MCF 10A (cell line): Measurements from ENCODE around the gene OR1S1. TPM values are rescaled to one million over a fixed set of nuclear protein-coding genes. Genes with fewer than 3 reads are reported as not detected.

Experiments used
- BruUV-seq: library from RNA; stranded (reverse); fragments of 400-500 nt; replicated peaks from 2 replicates; lab custom pipeline; 2021; lab: Mats Ljungman, UMichigan
- CTCF ChIA-PET: fragments of 300-600 bp; sonication (Branson Sonifier 250); formaldehyde crosslinking; extraction: SDS; loops from one replicate; lab custom pipeline; 2021; ENCODE audit warnings: antibody characterized with exemption, inconsistent platforms; lab: Yijun Ruan, JAX
- POLR2A ChIA-PET: fragments of 300-600, 350-650 bp; sonication (Branson Sonifier 250); formaldehyde crosslinking; extraction: SDS; loops from one replicate; lab custom pipeline; 2020; ENCODE audit warnings: antibody characterized with exemption, inconsistent platforms; lab: Yijun Ruan, JAX
- DNase-seq: peaks from one replicate; pipeline ENCODE4 v3.0.0-alpha.2; 2018; ENCODE audit not compliant: unreplicated experiment
- H3K27ac Mint-ChIP-seq: one replicate; pipeline ENCODE4 v1.8.0; 2022; ENCODE audit warnings: mild to moderate bottlenecking, low read depth, mixed read lengths; ENCODE audit not compliant: unreplicated experiment
- H3K27me3 Mint-ChIP-seq: one replicate; pipeline ENCODE4 v1.8.0; 2022; ENCODE audit warnings: mixed read lengths; ENCODE audit not compliant: insufficient read depth, unreplicated experiment
- H3K36me3 Mint-ChIP-seq: one replicate; pipeline ENCODE4 v1.8.0; 2022; ENCODE audit warnings: mild to moderate bottlenecking, moderate library complexity, mixed read lengths; ENCODE audit not compliant: insufficient read depth, unreplicated experiment
- H3K4me1 Mint-ChIP-seq: one replicate; pipeline ENCODE4 v1.8.0; 2022; ENCODE audit warnings: mixed read lengths; ENCODE audit not compliant: insufficient read depth, unreplicated experiment
- H3K4me3 Mint-ChIP-seq: one replicate; pipeline ENCODE4 v1.8.0; 2022; ENCODE audit warnings: mild to moderate bottlenecking, moderate library complexity, mixed read lengths; ENCODE audit not compliant: unreplicated experiment
- H3K9me3 Mint-ChIP-seq: one replicate; pipeline ENCODE4 v1.8.0; 2022; ENCODE audit warnings: mixed read lengths; ENCODE audit not compliant: unreplicated experiment
- intact Hi-C: fragments of 100-400 bp; cut with micrococcal nuclease; formaldehyde crosslinking; loops from 2 replicates; pipeline ENCODE4 v1.14.1; 2022
- total RNA-seq: library from RNA; stranded (reverse); gene quantifications from 2 replicates; pipeline ENCODE4 v1.2.3, GENCODE V29; 2022
- TF ChIP-seq, protein P1 (sequence below): fragments of 200-600 bp; IDR thresholded peaks from one replicate; pipeline ENCODE4 v1.8.0; 2022; ENCODE audit warnings: antibody characterized with exemption, mild to moderate bottlenecking; ENCODE audit not compliant: unreplicated experiment

The OR1S1 gene
- total RNA-seq, 1 experiment from 2014 or later: not detected

DNA sequence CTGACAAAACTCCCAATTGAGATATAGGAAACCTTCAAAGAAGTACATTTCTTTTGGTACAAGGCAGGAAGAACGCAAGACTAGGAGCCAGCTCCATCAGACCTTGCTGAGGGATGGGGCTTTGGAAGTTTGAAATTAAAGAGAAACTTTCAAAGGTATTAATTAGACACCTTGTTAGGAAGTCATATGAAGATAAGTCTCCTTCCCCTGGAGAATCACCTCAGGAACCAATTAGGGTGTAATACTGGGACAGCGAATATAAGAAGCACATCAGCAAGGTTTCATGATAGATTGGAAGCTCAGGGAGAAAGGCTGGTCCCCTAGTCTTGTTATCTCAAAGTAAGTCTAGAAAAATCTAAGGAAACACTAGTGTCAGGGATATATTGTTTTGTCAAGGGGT, 23.8 kb upstream of the OR1S1 start, which contains the start of gene OR9Q2:
Gene OR9Q2, plus strand, starts transcription at position 301 of the 400 bp plus-strand sequence. CDS start 1,421 bp downstream, outside the sequence.
- intact Hi-C loops: no loop called here
- CTCF ChIA-PET: interaction anchor here (0.8 kb wide), 1 partner anchor 17 kb away, joined by 3 read pairs; no protein-coding TSS in a partner anchor

GRCh38 chr11:58192229-58192628, 20.3 kb upstream of the OR1S1 start:
- Mint-ChIP-seq H3K27me3 (no peaks in the 10 kb centered on the region), H3K4me1 (no peaks in the 10 kb centered on the region), H3K9me3 (no peaks in the 10 kb centered on the region), H3K36me3 (no peaks in the 10 kb centered on the region), H3K4me3 (no peak overlapping the region), H3K27ac (no peak overlapping the region)
- DNase-seq: no peak
- BruUV-seq: no TSS peak
- intact Hi-C loops: no loop called here
- TF ChIP-seq, protein P1, sequence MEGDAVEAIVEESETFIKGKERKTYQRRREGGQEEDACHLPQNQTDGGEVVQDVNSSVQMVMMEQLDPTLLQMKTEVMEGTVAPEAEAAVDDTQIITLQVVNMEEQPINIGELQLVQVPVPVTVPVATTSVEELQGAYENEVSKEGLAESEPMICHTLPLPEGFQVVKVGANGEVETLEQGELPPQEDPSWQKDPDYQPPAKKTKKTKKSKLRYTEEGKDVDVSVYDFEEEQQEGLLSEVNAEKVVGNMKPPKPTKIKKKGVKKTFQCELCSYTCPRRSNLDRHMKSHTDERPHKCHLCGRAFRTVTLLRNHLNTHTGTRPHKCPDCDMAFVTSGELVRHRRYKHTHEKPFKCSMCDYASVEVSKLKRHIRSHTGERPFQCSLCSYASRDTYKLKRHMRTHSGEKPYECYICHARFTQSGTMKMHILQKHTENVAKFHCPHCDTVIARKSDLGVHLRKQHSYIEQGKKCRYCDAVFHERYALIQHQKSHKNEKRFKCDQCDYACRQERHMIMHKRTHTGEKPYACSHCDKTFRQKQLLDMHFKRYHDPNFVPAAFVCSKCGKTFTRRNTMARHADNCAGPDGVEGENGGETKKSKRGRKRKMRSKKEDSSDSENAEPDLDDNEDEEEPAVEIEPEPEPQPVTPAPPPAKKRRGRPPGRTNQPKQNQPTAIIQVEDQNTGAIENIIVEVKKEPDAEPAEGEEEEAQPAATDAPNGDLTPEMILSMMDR: no peak
- ChIA-PET CTCF (no interaction called here), POLR2A (interaction anchor here (0.6 kb wide), 1 partner anchor 218 kb away, joined by 3 read pairs; no protein-coding TSS in a partner anchor)

More for the DNA sequence above, 23.8 kb upstream of the OR1S1 start, which contains the start of gene OR9Q2:
- Mint-ChIP-seq H3K36me3 (no peaks in the 10 kb centered on the region), H3K4me1 (no peaks in the 10 kb centered on the region), H3K27ac (no peak within 1 kb of the TSS), H3K4me3 (no peak within 1 kb of the TSS), H3K9me3 (no peaks in the 10 kb centered on the region), H3K27me3 (no peaks in the 10 kb centered on the region)
- no TSS peak for BruUV-seq
- POLR2A ChIA-PET: no interaction called here
- DNase-seq: no peak
- TF ChIP-seq, protein P1: no peak

DNA sequence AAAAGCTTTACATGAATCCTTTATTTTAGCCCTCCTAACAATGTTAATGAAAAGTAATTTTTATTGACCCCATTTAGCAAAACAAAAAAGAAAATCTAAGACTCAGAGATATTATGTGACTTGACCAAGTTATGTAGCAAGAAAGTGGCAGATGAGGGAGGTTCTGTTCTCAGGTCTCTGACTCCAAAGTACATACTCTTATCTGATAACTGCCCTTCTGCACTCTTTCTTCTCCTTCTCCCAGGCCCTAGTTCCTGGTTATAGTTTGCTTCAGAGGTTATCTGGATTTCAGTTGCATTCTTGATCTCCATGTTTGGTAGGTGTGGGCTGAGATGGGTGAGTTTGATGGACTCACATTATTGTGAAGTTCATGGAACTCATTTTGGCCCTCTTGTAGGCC, 19.1 kb upstream of the OR1S1 start:
- POLR2A ChIA-PET: no interaction called here

DNA sequence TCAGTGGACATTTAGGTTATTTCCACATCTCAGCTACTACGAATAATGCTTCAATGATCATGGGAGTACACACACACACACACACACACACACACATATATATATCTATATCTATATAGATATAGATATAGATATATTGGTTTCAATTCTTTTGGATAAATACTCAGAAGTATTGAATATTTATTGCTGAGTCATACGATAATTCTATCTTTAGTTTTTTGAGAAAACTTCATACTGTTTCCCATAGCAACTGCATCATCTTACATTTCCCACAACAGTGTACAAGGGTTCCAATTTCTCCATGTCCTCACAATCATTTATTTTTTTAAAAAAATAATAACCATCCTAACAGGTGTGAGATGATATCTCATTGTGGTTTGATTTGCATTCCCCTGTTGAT, 16.6 kb upstream of the OR1S1 start:
- Mint-ChIP-seq H3K36me3 (no peaks in the 10 kb centered on the region), H3K9me3 (no peaks in the 10 kb centered on the region), H3K4me1 (no peaks in the 10 kb centered on the region), H3K4me3 (no peak overlapping the region), H3K27ac (no peak overlapping the region), H3K27me3 (no peaks in the 10 kb centered on the region)
- no peak for DNase-seq
- intact Hi-C loops: no loop called here
- TF ChIP-seq, protein P1: no peak
- BruUV-seq: no TSS peak
- CTCF ChIA-PET: no interaction called here
- POLR2A ChIA-PET: no interaction called here

More for the DNA sequence above, 19.1 kb upstream of the OR1S1 start:
- no TSS peak for BruUV-seq
- Mint-ChIP-seq H3K9me3 (no peaks in the 10 kb centered on the region), H3K4me3 (no peak overlapping the region), H3K27ac (no peak overlapping the region), H3K27me3 (no peaks in the 10 kb centered on the region), H3K4me1 (no peaks in the 10 kb centered on the region), H3K36me3 (no peaks in the 10 kb centered on the region)
- CTCF ChIA-PET: no interaction called here
- intact Hi-C loops: no loop called here
- no peak for DNase-seq
- TF ChIP-seq, protein P1: no peak
